Thoracic aorta (tissue), 2 donors: ENCODE results near the gene PCDH9. TPM values are rescaled to one million over a fixed set of nuclear protein-coding genes. Genes with fewer than 3 reads are reported as not detected.

Experiments
- ATAC-seq: fragments of 150-250 bp; one replicate; pipeline ENCODE4 v1.8.0; 2017; ENCODE audit warnings: low read depth; ENCODE audit not compliant: insufficient number of reproducible peaks, low FRiP score
- DNase-seq: peaks from one replicate; pipeline ENCODE4 v3.0.0-alpha.2; 2020; ENCODE audit warnings: low spot score
- H3K27ac ChIP-seq, 2 donors: fragments of 200-600 bp; sonication (generic); 1 replicate in 1 of 2; 2 replicates in 1 of 2; pipeline ENCODE4 v1.5.1; 2016; ENCODE audit warnings: mild to moderate bottlenecking in 2 of 2, moderate library complexity in 2 of 2
- H3K27me3 ChIP-seq: fragments of 200-600 bp; sonication (generic); replicated peaks from 2 replicates; pipeline ENCODE4 v1.6.0; 2016; ENCODE audit warnings: mild to moderate bottlenecking; ENCODE audit not compliant: insufficient read depth
- H3K36me3 ChIP-seq: fragments of 200-600 bp; sonication (generic); one replicate; pipeline ENCODE4 v1.5.1; 2016
- H3K4me1 ChIP-seq, 2 donors: fragments of 200-600 bp; sonication (generic); 1 replicate in 1 of 2; 2 replicates in 1 of 2; pipeline versions ENCODE4 v1.5.1 to v1.6.0; 2016; ENCODE audit warnings: low read depth in 2 of 2, mild to moderate bottlenecking in 1 of 2; ENCODE audit not compliant: control insufficient read depth in 1 of 2
- H3K4me3 ChIP-seq: fragments of 200-600 bp; sonication (generic); 2 replicates; pipeline ENCODE4 v1.5.1; 2016; ENCODE audit warnings: mild to moderate bottlenecking
- H3K9me3 ChIP-seq: fragments of 200-600 bp; sonication (generic); 2 replicates; pipeline ENCODE4 v1.5.1; 2016
- total RNA-seq, 2 donors: library from RNA; depleted of rRNA; stranded (reverse); fragments of >200 nt; gene quantifications; one replicate each; pipeline versions ENCODE4 v1.1.0 to v1.2.3, GENCODE V29; 2016
- TF ChIP-seq, protein P1 (sequence below): fragments of 200-600 bp; sonication (generic); IDR thresholded peaks from one replicate; pipeline ENCODE4 v1.5.1; 2019; ENCODE audit warnings: antibody characterized with exemption

Gene PCDH9
- total RNA-seq, 2 donors from 2014 or later: 12.3 to 15.3 TPM

DNA sequence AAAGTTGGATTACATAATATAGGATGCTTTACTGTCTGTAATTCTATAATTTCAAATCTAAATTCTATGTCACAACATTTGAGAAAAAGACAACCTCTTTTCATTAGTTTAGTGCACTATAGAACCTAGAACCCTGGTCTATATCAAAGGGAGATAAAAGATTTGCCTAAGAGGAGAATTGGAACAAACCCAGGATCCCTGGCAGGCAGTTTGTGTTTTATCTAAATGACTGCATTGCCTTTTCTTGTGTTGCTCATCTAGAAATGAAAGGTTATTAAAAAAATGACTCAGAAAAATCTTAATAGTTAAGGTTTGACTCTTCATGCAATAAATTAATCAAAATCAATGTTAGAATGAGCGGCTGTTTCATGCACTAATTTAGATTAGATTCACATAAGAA lies 96.7 kb downstream of the PCDH9 start:
- ATAC-seq: no peak
- no peaks in the 10 kb centered on the region for H3K4me1 ChIP-seq
- no peaks in the 10 kb centered on the region for H3K36me3 ChIP-seq
- TF ChIP-seq, protein P1, sequence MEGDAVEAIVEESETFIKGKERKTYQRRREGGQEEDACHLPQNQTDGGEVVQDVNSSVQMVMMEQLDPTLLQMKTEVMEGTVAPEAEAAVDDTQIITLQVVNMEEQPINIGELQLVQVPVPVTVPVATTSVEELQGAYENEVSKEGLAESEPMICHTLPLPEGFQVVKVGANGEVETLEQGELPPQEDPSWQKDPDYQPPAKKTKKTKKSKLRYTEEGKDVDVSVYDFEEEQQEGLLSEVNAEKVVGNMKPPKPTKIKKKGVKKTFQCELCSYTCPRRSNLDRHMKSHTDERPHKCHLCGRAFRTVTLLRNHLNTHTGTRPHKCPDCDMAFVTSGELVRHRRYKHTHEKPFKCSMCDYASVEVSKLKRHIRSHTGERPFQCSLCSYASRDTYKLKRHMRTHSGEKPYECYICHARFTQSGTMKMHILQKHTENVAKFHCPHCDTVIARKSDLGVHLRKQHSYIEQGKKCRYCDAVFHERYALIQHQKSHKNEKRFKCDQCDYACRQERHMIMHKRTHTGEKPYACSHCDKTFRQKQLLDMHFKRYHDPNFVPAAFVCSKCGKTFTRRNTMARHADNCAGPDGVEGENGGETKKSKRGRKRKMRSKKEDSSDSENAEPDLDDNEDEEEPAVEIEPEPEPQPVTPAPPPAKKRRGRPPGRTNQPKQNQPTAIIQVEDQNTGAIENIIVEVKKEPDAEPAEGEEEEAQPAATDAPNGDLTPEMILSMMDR: no peak
- no peak overlapping the region for H3K27ac ChIP-seq
- no peak for DNase-seq
- H3K27me3 ChIP-seq: no peaks in the 10 kb centered on the region
- H3K9me3 ChIP-seq: no peaks in the 10 kb centered on the region
- no peak overlapping the region for H3K4me3 ChIP-seq

DNA sequence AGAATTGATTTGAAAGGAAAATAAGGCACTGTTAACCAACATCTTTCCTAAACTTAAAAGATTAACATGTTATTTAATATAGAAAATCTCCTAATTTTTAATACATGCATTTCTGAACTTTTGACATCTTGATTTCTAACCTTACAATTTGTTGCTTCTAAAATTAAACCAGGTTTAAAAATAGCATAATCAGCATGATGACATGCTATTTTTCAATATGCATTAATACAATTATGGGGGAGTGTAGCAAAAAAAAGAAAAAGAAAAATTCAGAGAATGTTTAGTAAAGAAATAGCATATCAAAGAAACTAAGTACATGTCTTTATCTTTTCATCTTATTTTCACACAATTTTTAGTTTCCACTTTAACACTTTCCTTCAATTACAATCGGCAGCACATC lies 98.7 kb downstream of the PCDH9 start:
- Histone ChIP-seq H3K4me3 (no peak overlapping the region), H3K9me3 (no peaks in the 10 kb centered on the region), H3K27me3 (no peaks in the 10 kb centered on the region), H3K36me3 (no peaks in the 10 kb centered on the region), H3K27ac (no peak overlapping the region), H3K4me1 (no peaks in the 10 kb centered on the region)
- TF ChIP-seq, protein P1: no peak
- DNase-seq: no peak
- no peak for ATAC-seq

DNA sequence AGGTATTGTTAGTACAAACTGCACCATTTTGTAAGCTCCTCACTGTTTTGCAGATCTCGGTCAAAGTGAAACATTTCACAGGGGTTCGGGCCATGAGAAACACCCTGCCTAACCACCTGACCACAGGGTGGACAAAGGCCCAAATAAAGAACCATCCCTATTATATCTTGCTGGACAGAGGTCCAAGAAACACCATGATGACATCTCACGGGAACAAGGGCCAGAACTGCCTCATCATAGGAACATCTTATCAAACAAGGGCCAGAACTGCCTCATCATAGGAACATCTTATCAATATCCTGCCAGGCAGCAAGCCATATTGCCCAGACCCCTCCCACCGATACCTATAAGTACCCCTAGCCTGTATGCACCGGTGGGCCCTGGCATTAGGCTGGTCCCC lies 99.7 kb downstream of the PCDH9 start:
- Histone ChIP-seq H3K9me3 (no peaks in the 10 kb centered on the region), H3K27me3 (no peaks in the 10 kb centered on the region), H3K27ac (no peak overlapping the region), H3K4me1 (no peaks in the 10 kb centered on the region), H3K36me3 (no peaks in the 10 kb centered on the region), H3K4me3 (no peak overlapping the region)
- DNase-seq (no peak), ATAC-seq (no peak)
- TF ChIP-seq, protein P1: no peak

DNA sequence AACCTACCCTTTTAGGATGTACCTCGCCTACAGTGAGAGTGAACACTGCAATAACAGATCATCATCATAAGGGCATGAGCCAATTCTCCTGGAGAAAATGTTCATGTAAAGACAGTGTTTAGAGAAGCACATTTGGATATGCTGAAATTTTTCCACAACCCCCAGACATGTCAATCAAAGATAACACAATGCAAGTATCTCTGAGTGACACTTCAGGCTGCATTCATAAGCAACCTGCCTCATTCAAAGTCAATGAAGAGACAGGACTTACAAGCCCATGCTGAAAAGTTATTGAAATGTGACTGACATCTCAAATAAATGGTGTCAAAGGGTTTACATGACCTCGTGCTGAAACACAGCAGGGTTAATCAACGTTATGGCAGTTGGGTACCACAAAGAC lies 102.0 kb downstream of the PCDH9 start:
- no peaks in the 10 kb centered on the region for H3K36me3 ChIP-seq
- no peak for DNase-seq
- H3K27me3 ChIP-seq: no peaks in the 10 kb centered on the region
- H3K4me3 ChIP-seq: no peak overlapping the region
- TF ChIP-seq, protein P1: no peak
- no peak overlapping the region for H3K27ac ChIP-seq
- H3K4me1 ChIP-seq: no peaks in the 10 kb centered on the region
- no peak for ATAC-seq
- H3K9me3 ChIP-seq: no peaks in the 10 kb centered on the region

DNA sequence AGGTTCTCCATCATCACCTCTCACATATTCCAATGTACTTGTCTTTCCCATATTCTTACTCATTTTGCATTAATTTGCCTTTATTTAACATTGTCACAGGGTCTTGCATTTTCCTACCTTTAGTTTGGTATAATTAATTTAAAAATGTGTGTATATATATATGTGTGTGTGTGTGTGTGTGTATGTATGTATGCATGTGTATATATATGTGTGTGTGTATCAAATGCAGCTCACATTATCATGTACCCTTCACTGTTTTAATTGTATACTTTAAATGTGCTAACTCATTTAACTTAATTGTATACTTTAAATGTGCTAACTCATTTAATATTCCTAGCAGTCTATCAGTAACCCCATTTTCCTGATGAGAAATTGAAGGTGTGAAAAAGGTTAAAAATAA lies 104.5 kb downstream of the PCDH9 start:
- H3K36me3 ChIP-seq: no peaks in the 10 kb centered on the region
- no peak for ATAC-seq
- H3K27me3 ChIP-seq: no peaks in the 10 kb centered on the region
- H3K4me3 ChIP-seq: no peak overlapping the region
- no peak for DNase-seq
- H3K4me1 ChIP-seq: no peaks in the 10 kb centered on the region
- no peaks in the 10 kb centered on the region for H3K9me3 ChIP-seq
- TF ChIP-seq, protein P1: no peak
- H3K27ac ChIP-seq: no peak overlapping the region
